ENCODE measurements around the gene PAX3.

GRCh38 chr2:222315443-222316121 is 16.8 kb upstream of the PAX3 start:
- TF ChIP-seq E2F1 (CRISPR knock-in tag; IDR thresholded peaks at IDR 0.05) (no peak), ZSCAN18 (CRISPR knock-in tag; IDR thresholded peaks at IDR 0.05) (no peak), CTCF (IDR thresholded peaks at IDR 0.05) (peak; percentile 21; the same call in 1 of the 2 replicates), MAX (CRISPR knock-in tag; IDR thresholded peaks at IDR 0.05) (no peak), USF2 (CRISPR knock-in tag; IDR thresholded peaks at IDR 0.05) (no peak), CREM (CRISPR knock-in tag; IDR thresholded peaks at IDR 0.05) (no peak), JUN (CRISPR knock-in tag; IDR thresholded peaks at IDR 0.05) (no peak), USF1 (CRISPR knock-in tag; IDR thresholded peaks at IDR 0.05) (no peak), ATF3 (CRISPR knock-in tag; conservative IDR thresholded peaks at IDR 0.05) (no peak), E2F4 (CRISPR knock-in tag; IDR thresholded peaks at IDR 0.05; ENCODE audit: borderline replicate concordance, low read depth) (no peak), ESRRA (CRISPR knock-in tag; IDR thresholded peaks at IDR 0.05; ENCODE audit: borderline replicate concordance) (no peak), ETV6 (CRISPR knock-in tag; IDR thresholded peaks at IDR 0.05) (no peak)

Measured in WTC11 (cell line).